A172 (cell line): ENCODE data around the gene S100A6. TPM values are rescaled to one million over a fixed set of nuclear protein-coding genes. Genes with fewer than 3 reads are reported as not detected.

Source experiments
- DNase-seq: peaks from one replicate; pipeline ENCODE4 v3.0.0-alpha.2; 2015; ENCODE audit warnings: low spot score
- total RNA-seq: library from RNA; depleted of rRNA; stranded (reverse); fragments of >200 nt; shearing (Covaris generic); gene quantifications from 2 replicates; pipeline ENCODE4 v1.2.3, GENCODE V29; 2014

The S100A6 gene
- total RNA-seq, 1 experiment from 2014 or later: 1,751 TPM

GRCh38 chr1:153545067-153546055 is 9.6 kb upstream of the S100A6 start, which contains the start of gene S100A4:
S100A4 (minus strand) TSS chr1:153545806; CDS start chr1:153544794, 1,012 bp downstream.
- peak; percentile 98 for DNase-seq

GRCh38 chr1:153544453-153545066 is 8.8 kb upstream of the S100A6 start:
- DNase-seq: no peak

- no peak for DNase-seq
Measured at GRCh38 chr1:153543736-153544135, 7.9 kb upstream of the S100A6 start.

GRCh38 chr1:153542956-153543711 is 7.3 kb upstream of the S100A6 start:
- DNase-seq: no peak

- no peak for DNase-seq
Measured at GRCh38 chr1:153541641-153542590, 6.1 kb upstream of the S100A6 start.

- peak; percentile 97 for DNase-seq
Measured at GRCh38 chr1:153540394-153541361, 4.9 kb upstream of the S100A6 start, which contains the start of gene S100A5. S100A5 (minus strand) TSS chr1:153540934; CDS start chr1:153540191, 743 bp downstream.

- DNase-seq: no peak
Measured at GRCh38 chr1:153539395-153540093, 3.8 kb upstream of the S100A6 start.

GRCh38 chr1:153538315-153538821 is 2.6 kb upstream of the S100A6 start:
- no peak for DNase-seq

- no peak for DNase-seq
Measured at GRCh38 chr1:153537376-153537730, 1.6 kb upstream of the S100A6 start.

GRCh38 chr1:153536671-153537375 is 1.0 kb upstream of the S100A6 start:
- peak; percentile 58 for DNase-seq

GRCh38 chr1:153536012-153536670 is 350 bp upstream of the S100A6 start:
- peak; percentile 97 for DNase-seq

GRCh38 chr1:153534925-153535241 is 908 bp downstream of the S100A6 start:
- no peak for DNase-seq

GRCh38 chr1:153534226-153534924 is 1.4 kb downstream of the S100A6 start:
- DNase-seq: peak; percentile 74

- peak; percentile 99 for DNase-seq
Measured at GRCh38 chr1:153533689-153534201, 2.0 kb downstream of the S100A6 start.

GRCh38 chr1:153532769-153533599 is 2.8 kb downstream of the S100A6 start:
- peak; percentile 94 for DNase-seq

GRCh38 chr1:153532181-153532580 is 3.6 kb downstream of the S100A6 start:
- DNase-seq: no peak
